Mesenchymal stem cell (in vitro differentiated cells and primary cell): Measurements from ENCODE around the gene ITCH.

ENCODE experiments used
- DNase-seq: peaks from one replicate; pipeline ENCODE4 v3.0.0-alpha.2; 2013
- H2AFZ ChIP-seq: one replicate; pipeline ENCODE4 v1.6.1; 2013; ENCODE audit warnings: low read depth, mild to moderate bottlenecking, control low read depth, inconsistent platforms, low read length, moderate library complexity
- H2AK5ac ChIP-seq: 2 replicates; pipeline ENCODE4 v1.6.1; 2013; ENCODE audit warnings: low read length, moderate library complexity, mild to moderate bottlenecking, inconsistent platforms; ENCODE audit not compliant: severe bottlenecking
- H2BK120ac ChIP-seq: one replicate; pipeline ENCODE4 v1.6.1; 2013; ENCODE audit warnings: low read depth, mild to moderate bottlenecking, inconsistent platforms, low read length, moderate library complexity
- H2BK12ac ChIP-seq, 2 experiments: one replicate each; pipeline ENCODE4 v1.6.1; 2013; ENCODE audit warnings: inconsistent platforms in 2 of 2, low read length in 2 of 2, mild to moderate bottlenecking in 2 of 2, moderate library complexity in 2 of 2, control low read depth in 1 of 2
- H2BK15ac ChIP-seq: one replicate; pipeline ENCODE4 v1.6.1; 2013; ENCODE audit warnings: mild to moderate bottlenecking, low read depth, inconsistent platforms; ENCODE audit not compliant: poor library complexity, severe bottlenecking
- H2BK5ac ChIP-seq: 2 replicates; pipeline ENCODE4 v1.6.1; 2013; ENCODE audit warnings: low read depth, mild to moderate bottlenecking, low read length, control low read depth, inconsistent platforms; ENCODE audit not compliant: poor library complexity, severe bottlenecking
- H3K14ac ChIP-seq, 2 experiments: one replicate each; pipeline ENCODE4 v1.6.1; 2013; ENCODE audit warnings: inconsistent platforms in 2 of 2, low read length in 2 of 2, control low read depth in 1 of 2, mild to moderate bottlenecking in 1 of 2, moderate library complexity in 1 of 2
- H3K18ac ChIP-seq, 2 experiments: one replicate each; pipeline ENCODE4 v1.6.1; 2013; ENCODE audit warnings: inconsistent platforms in 2 of 2, low read length in 2 of 2, control low read depth in 1 of 2, low read depth in 1 of 2, mild to moderate bottlenecking in 1 of 2
- H3K23ac ChIP-seq, 2 experiments: one replicate each; pipeline ENCODE4 v1.6.1; 2013; ENCODE audit warnings: inconsistent platforms in 2 of 2, low read length in 2 of 2, mild to moderate bottlenecking in 2 of 2, moderate library complexity in 2 of 2, control low read depth in 1 of 2
- H3K27ac ChIP-seq: 2 replicates; pipeline ENCODE4 v1.5.1; 2013; ENCODE audit warnings: mild to moderate bottlenecking, moderate library complexity, low read length, control low read depth, inconsistent platforms; ENCODE audit not compliant: poor library complexity, severe bottlenecking
- H3K27me3 ChIP-seq, 2 experiments: 2 replicates each; pipeline versions ENCODE4 v1.6.1 to v1.7.0; 2013; ENCODE audit warnings: low read length in 2 of 2, mild to moderate bottlenecking in 2 of 2, moderate library complexity in 2 of 2, control low read depth in 1 of 2, inconsistent platforms in 1 of 2; ENCODE audit not compliant: control insufficient read depth in 1 of 2, insufficient read depth in 1 of 2
- H3K36me3 ChIP-seq, 2 experiments: 2 replicates each; pipeline versions ENCODE4 v1.6.1 to v1.7.0; 2013; ENCODE audit warnings: low read length in 2 of 2, control low read depth in 1 of 2, inconsistent platforms in 1 of 2, low read depth in 1 of 2, mild to moderate bottlenecking in 1 of 2; ENCODE audit not compliant: insufficient read depth in 2 of 2, control insufficient read depth in 1 of 2
- H3K4ac ChIP-seq, 2 experiments: one replicate each; pipeline ENCODE4 v1.6.1; 2013; ENCODE audit warnings: inconsistent platforms in 2 of 2, low read length in 2 of 2, mild to moderate bottlenecking in 2 of 2, moderate library complexity in 2 of 2, control low read depth in 1 of 2, low read depth in 1 of 2
- H3K4me1 ChIP-seq: 2 replicates; pipeline ENCODE4 v1.6.1; 2013; ENCODE audit warnings: low read depth, low read length, control low read depth; ENCODE audit not compliant: control insufficient read depth, insufficient read depth
- H3K4me2 ChIP-seq: 2 replicates; pipeline ENCODE4 v1.6.1; 2013; ENCODE audit warnings: low read length, mild to moderate bottlenecking, inconsistent platforms; ENCODE audit not compliant: poor library complexity, severe bottlenecking
- H3K4me3 ChIP-seq, 2 experiments: 2 replicates each; pipeline versions ENCODE4 v1.5.1 to v1.7.0; 2013; ENCODE audit warnings: low read length in 2 of 2, mild to moderate bottlenecking in 2 of 2, control low read depth in 1 of 2, low read depth in 1 of 2; ENCODE audit not compliant: insufficient read depth in 1 of 2
- H3K79me1 ChIP-seq: replicated peaks from 2 replicates; pipeline ENCODE4 v1.6.1; 2013; ENCODE audit warnings: mild to moderate bottlenecking, control low read depth, low read length, inconsistent platforms; ENCODE audit not compliant: poor library complexity, severe bottlenecking
- H3K9ac ChIP-seq: 2 replicates; pipeline ENCODE4 v1.7.0; 2013; ENCODE audit warnings: mild to moderate bottlenecking, low read length, moderate library complexity
- H3K9me3 ChIP-seq: 2 replicates; pipeline ENCODE4 v1.7.0; 2013; ENCODE audit warnings: mild to moderate bottlenecking, low read length; ENCODE audit not compliant: control insufficient read depth
- H4K8ac ChIP-seq: one replicate; pipeline ENCODE4 v1.6.1; 2013; ENCODE audit warnings: inconsistent platforms, mild to moderate bottlenecking, low read length, moderate library complexity
- H4K91ac ChIP-seq: one replicate; pipeline ENCODE4 v1.6.1; 2013; ENCODE audit warnings: mild to moderate bottlenecking, low read length, inconsistent platforms
- WGBS: methylation state at CpG from one replicate; pipeline ENCODE4 v1.1.7; 2013; ENCODE audit warnings: mixed read lengths; 5-methylcytosine and 5-hydroxymethylcytosine counted together

ITCH gene

DNA sequence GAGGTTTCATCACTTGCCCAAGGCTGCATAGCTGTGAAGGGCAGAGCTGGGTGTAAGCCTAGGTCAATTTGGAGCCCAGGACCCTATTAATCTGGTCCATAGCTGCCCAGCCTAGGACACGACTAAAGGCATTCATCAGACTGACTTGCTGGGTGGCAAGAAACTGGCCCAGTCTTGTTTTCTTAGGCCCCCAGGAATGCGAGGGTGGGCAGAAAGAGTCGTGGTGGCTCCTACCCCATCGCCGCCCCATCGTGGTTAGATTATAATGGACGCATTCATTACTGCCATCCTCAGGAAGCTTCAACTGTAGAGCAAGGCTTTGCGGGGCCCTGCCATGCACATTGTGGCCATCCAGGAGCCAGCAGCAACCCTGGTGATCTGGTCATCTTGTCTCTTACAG, 169.2 kb downstream of the ITCH start:
- Histone ChIP-seq H3K4me3 (no peak overlapping the region), H3K4me2 (no peak overlapping the region), H4K91ac (no peak overlapping the region), H3K4ac (no peak overlapping the region), H3K36me3 (peaks cover 85 to 89% of the 10 kb centered on the region in 2 experiments), H3K23ac (no peak overlapping the region), H4K8ac (no peak overlapping the region), H2BK15ac (no peak overlapping the region), H3K79me1 (peaks cover 60% of the 10 kb centered on the region), H2AK5ac (no peak overlapping the region), H2BK12ac (no peak overlapping the region), H2BK5ac (no peak overlapping the region), H3K9ac (no peak overlapping the region), H3K4me1 (peaks cover 16% of the 10 kb centered on the region), H3K9me3 (no peaks in the 10 kb centered on the region), H2BK120ac (no peak overlapping the region), H3K18ac (no peak overlapping the region), H3K27ac (no peak overlapping the region), H3K27me3 (no peaks in the 10 kb centered on the region), H2AFZ (no peak overlapping the region), H3K14ac (no peak overlapping the region)
- WGBS: 92% methylated on average over 8 of the region's 8 CpGs
- DNase-seq: no peak

DNA sequence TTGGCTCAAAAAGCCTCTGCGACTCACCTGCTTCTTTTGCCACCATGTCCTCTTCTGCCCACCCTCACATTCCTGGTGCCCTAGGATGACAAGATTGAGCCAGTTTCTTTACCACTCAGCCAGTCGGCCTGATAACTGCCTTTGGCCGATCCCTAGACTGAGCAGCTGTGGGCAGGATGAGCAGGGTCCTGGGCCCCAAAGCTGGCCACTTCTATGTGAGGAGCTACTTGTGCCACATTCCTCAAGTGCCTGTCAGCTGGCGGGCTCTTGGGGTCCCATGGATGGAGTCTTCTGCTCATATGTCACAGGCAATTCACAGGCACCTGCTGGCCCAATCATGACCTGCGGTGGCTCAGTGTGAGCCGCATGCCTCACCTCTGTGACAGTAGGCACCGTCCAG, 169.7 kb downstream of the ITCH start:
- H2BK120ac ChIP-seq: no peak overlapping the region
- no peak overlapping the region for H3K27ac ChIP-seq
- WGBS: 97% methylated on average over 7 of the region's 7 CpGs
- H3K4me2 ChIP-seq: no peak overlapping the region
- H3K4me1 ChIP-seq: peaks cover 16% of the 10 kb centered on the region
- H3K36me3 ChIP-seq: peaks cover 86 to 89% of the 10 kb centered on the region in 2 experiments
- no peak overlapping the region for H4K91ac ChIP-seq
- no peak overlapping the region for H3K9ac ChIP-seq
- no peak overlapping the region for H3K14ac ChIP-seq
- no peak overlapping the region for H4K8ac ChIP-seq
- H2AFZ ChIP-seq: no peak overlapping the region
- H2AK5ac ChIP-seq: no peak overlapping the region
- no peak overlapping the region for H2BK12ac ChIP-seq
- H3K4ac ChIP-seq: no peak overlapping the region
- H3K79me1 ChIP-seq: peaks cover 62% of the 10 kb centered on the region
- no peak overlapping the region for H3K23ac ChIP-seq
- no peak for DNase-seq
- no peak overlapping the region for H3K4me3 ChIP-seq
- no peak overlapping the region for H3K18ac ChIP-seq
- no peak overlapping the region for H2BK15ac ChIP-seq
- no peaks in the 10 kb centered on the region for H3K9me3 ChIP-seq
- no peaks in the 10 kb centered on the region for H3K27me3 ChIP-seq
- H2BK5ac ChIP-seq: no peak overlapping the region

DNA sequence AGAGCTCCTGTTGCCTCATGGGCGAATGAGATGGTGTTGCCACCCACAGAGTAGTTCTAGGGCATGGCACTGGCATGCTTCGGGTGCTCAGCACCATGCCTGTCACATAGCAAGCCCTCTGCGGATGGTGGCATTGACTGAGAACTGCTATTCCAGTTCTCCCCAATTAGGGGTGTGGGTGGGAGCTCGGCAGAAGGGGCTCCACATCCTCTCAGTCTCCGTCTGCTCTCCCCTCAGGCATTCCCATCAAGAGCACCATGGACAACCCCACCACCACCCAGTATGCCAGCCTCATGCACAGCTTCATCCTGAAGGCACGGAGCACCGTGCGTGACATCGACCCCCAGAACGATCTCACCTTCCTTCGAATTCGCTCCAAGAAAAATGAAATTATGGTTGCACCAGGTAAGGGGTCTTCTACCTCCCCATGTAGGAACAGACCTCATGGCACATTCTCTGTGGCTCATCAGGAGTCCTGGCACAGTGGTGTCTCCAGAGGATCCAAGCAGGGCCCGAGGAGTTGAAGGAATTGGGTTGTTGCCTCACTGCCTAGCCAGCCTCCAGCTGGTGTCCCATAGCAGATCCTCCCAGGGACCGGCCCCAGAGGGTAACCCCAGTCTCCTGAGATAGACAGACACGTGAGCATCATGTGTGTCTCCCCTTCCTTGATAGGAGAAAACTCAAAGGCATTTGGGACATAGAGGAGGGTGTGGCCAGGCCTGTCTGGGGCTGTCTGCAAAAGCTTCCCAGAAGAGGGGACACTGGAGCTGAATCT, 171.5 kb downstream of the ITCH start:
- H4K8ac ChIP-seq: no peak overlapping the region
- H2BK120ac ChIP-seq: no peak overlapping the region
- no peaks in the 10 kb centered on the region for H3K27me3 ChIP-seq
- H3K18ac ChIP-seq: no peak overlapping the region
- no peak overlapping the region for H3K14ac ChIP-seq
- H3K4ac ChIP-seq: no peak overlapping the region
- H3K4me2 ChIP-seq: no peak overlapping the region
- no peak for DNase-seq
- H2BK5ac ChIP-seq: no peak overlapping the region
- H3K36me3 ChIP-seq: peaks cover 86 to 89% of the 10 kb centered on the region in 2 experiments
- no peak overlapping the region for H3K23ac ChIP-seq
- no peak overlapping the region for H2AK5ac ChIP-seq
- no peak overlapping the region for H3K4me3 ChIP-seq
- no peak overlapping the region for H3K27ac ChIP-seq
- 97% methylated on average over 15 of the region's 15 CpGs for WGBS
- no peak overlapping the region for H2AFZ ChIP-seq
- H4K91ac ChIP-seq: no peak overlapping the region
- H3K9ac ChIP-seq: no peak overlapping the region
- peaks cover 9% of the 10 kb centered on the region for H3K4me1 ChIP-seq
- no peak overlapping the region for H2BK15ac ChIP-seq
- peaks cover 56% of the 10 kb centered on the region for H3K79me1 ChIP-seq
- no peak overlapping the region for H2BK12ac ChIP-seq
- no peaks in the 10 kb centered on the region for H3K9me3 ChIP-seq

DNA sequence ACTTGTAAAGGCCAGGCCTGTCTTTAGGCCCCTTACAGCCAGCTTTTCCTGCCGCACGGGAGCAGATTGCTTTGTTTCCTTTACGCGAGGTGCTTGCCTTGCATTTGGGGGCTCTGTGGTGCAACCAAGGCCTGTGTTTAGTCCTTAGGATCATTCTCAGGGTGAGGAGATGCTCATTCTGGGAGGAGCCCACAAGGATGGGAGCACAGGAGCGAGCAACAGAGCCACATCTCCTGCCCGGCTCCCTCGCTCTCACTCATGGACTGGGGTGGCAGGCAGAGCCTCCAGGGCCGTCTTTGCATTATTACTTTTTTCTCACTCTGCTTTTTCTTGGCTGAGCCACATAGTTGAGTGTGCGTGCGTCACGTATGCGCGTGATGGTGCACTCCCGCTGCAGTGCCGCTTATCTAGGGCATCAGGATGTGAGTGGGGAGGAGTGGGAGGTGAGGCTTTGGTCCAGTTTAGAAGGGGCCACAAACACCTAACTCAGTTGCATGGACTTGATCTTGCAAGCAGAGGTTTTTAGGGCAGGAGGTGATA, 172.3 kb downstream of the ITCH start:
- no peak overlapping the region for H4K8ac ChIP-seq
- H3K14ac ChIP-seq: no peak overlapping the region
- H3K4me3 ChIP-seq: no peak overlapping the region
- DNase-seq: no peak
- peaks cover 52% of the 10 kb centered on the region for H3K79me1 ChIP-seq
- no peak overlapping the region for H3K9ac ChIP-seq
- H2BK12ac ChIP-seq: no peak overlapping the region
- H2BK120ac ChIP-seq: no peak overlapping the region
- H3K27me3 ChIP-seq: no peaks in the 10 kb centered on the region
- no peak overlapping the region for H3K27ac ChIP-seq
- WGBS: 99% methylated on average over 15 of the region's 15 CpGs
- no peak overlapping the region for H2AFZ ChIP-seq
- no peak overlapping the region for H3K4me2 ChIP-seq
- no peak overlapping the region for H2BK5ac ChIP-seq
- no peak overlapping the region for H4K91ac ChIP-seq
- H3K18ac ChIP-seq: no peak overlapping the region
- no peak overlapping the region for H3K23ac ChIP-seq
- H2AK5ac ChIP-seq: no peak overlapping the region
- no peak overlapping the region for H2BK15ac ChIP-seq
- H3K4ac ChIP-seq: no peak overlapping the region
- H3K36me3 ChIP-seq: peaks cover 86 to 89% of the 10 kb centered on the region in 2 experiments
- H3K9me3 ChIP-seq: no peaks in the 10 kb centered on the region
- H3K4me1 ChIP-seq: peaks cover 9% of the 10 kb centered on the region
